ENCODE results near the gene ANKS1B.

Gene ANKS1B

DNA sequence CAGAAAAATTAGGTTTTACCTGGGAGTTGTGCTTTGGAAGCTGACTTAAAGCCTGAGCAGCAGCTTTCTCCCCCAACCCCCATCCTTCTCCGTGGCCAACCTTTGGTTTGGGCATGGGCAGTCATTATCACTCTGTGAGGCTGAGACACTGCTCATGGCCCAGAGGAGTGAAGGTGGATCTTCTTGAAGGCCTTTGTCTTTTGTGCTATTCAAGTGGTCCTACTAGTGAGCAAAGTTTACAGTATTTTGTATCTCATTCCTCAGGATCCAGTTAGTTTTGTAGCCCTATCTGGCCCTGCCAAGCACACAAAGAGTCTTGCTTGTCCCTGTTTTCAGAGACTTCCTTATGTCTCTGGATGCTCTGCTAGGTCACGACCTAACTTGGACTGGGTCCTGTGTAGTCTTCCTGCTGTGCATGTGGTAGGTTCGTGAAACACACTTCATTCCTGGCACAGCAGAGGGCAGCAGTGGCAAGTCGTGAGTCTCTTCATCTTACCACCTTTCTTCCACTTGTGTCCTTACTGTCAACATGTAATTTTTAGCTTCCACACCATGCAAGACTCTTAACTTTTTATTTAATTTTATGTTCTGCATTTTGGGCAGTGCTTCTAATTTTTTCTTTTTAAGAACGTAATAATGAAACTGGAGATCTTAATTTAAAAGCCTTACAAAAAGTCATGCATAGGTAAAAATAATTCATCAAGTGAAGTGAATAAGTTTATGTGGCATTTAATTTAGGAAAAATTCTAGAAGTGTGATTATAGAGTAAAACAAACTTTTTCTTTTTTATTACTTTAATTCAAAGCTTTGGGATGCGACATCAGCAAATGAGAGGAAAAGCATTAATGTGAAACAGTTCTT, 1285.9 kb downstream of the ANKS1B start:
- TF ChIP-seq, protein P1, sequence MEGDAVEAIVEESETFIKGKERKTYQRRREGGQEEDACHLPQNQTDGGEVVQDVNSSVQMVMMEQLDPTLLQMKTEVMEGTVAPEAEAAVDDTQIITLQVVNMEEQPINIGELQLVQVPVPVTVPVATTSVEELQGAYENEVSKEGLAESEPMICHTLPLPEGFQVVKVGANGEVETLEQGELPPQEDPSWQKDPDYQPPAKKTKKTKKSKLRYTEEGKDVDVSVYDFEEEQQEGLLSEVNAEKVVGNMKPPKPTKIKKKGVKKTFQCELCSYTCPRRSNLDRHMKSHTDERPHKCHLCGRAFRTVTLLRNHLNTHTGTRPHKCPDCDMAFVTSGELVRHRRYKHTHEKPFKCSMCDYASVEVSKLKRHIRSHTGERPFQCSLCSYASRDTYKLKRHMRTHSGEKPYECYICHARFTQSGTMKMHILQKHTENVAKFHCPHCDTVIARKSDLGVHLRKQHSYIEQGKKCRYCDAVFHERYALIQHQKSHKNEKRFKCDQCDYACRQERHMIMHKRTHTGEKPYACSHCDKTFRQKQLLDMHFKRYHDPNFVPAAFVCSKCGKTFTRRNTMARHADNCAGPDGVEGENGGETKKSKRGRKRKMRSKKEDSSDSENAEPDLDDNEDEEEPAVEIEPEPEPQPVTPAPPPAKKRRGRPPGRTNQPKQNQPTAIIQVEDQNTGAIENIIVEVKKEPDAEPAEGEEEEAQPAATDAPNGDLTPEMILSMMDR (IDR thresholded peaks at IDR 0.05; ENCODE audit: control extremely low read depth, extremely low read depth, low read depth, missing control alignments): peak; percentile 59
- ChIA-PET CTCF (interaction anchor here (0.7 to 1.9 kb wide), 5 partner anchors 9 to 300 kb away, joined by 3 to 6 read pairs (median 4); no protein-coding TSS in a partner anchor), POLR2A (no interaction called here)
- DNase-seq (ENCODE audit: extremely low spot score): peak; percentile 53

- DNase-seq (ENCODE audit: extremely low spot score): no peak
- TF ChIP-seq, protein P1 (IDR thresholded peaks at IDR 0.05; ENCODE audit: control extremely low read depth, extremely low read depth, low read depth, missing control alignments): no peak
- POLR2A ChIA-PET: no interaction called here
- CTCF ChIA-PET: interaction anchor here (1.2 to 1.6 kb wide), 2 partner anchors 14 to 302 kb away, joined by 4 read pairs; no protein-coding TSS in a partner anchor
Measured at GRCh38 chr12:98697209-98697608, 1287.5 kb downstream of the ANKS1B start.

- no peak for DNase-seq (ENCODE audit: extremely low spot score)
- POLR2A ChIA-PET: no interaction called here
- TF ChIP-seq, protein P1 (IDR thresholded peaks at IDR 0.05; ENCODE audit: control extremely low read depth, extremely low read depth, low read depth, missing control alignments): no peak
- CTCF ChIA-PET: interaction anchor here (1.2 to 1.6 kb wide), 2 partner anchors 15 to 303 kb away, joined by 4 read pairs; no protein-coding TSS in a partner anchor
Measured at GRCh38 chr12:98696036-98696646, 1288.6 kb downstream of the ANKS1B start.

GRCh38 chr12:98691351-98691750, 1293.4 kb downstream of the ANKS1B start:
- DNase-seq (ENCODE audit: extremely low spot score): no peak
- TF ChIP-seq, protein P1 (IDR thresholded peaks at IDR 0.05; ENCODE audit: control extremely low read depth, extremely low read depth, low read depth, missing control alignments): no peak
- POLR2A ChIA-PET: no interaction called here
- CTCF ChIA-PET: interaction anchor here (1.1 to 1.7 kb wide), 4 partner anchors 9 to 34 kb away, joined by 4 to 5 read pairs (median 4); no protein-coding TSS in a partner anchor

DNA sequence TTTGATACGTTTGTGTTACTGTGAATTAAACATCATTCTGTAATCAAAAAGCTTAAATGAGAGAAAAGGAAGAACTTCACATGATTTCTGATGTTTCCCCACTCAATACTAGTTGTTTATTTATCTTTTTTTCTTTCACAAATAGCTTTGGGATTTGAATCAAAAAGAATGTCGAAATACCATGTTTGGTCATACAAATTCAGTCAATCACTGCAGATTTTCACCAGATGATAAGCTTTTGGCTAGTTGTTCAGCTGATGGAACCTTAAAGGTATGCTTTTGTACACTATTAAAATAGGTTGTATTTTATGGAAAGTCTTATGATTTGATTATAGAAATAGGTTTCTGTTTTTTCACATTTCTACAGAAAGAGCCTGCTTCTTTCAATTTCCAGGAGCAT, 1298.1 kb downstream of the ANKS1B start:
- ChIA-PET CTCF (no interaction called here), POLR2A (no interaction called here)
- no peak for DNase-seq (ENCODE audit: extremely low spot score)
- TF ChIP-seq, protein P1 (IDR thresholded peaks at IDR 0.05; ENCODE audit: control extremely low read depth, extremely low read depth, low read depth, missing control alignments): no peak

Data from GM10248 (cell line).